Tibial nerve (tissue), 4 donors: ENCODE results near the gene ENPP4. TPM values are rescaled to one million over a fixed set of nuclear protein-coding genes. Genes with fewer than 3 reads are reported as not detected.

Experiments
- DNase-seq, 2 donors: peaks; one replicate each; pipeline ENCODE4 v3.0.0-alpha.2; 2019; ENCODE audit warnings: low spot score in 2 of 2
- H3K27ac ChIP-seq, 4 donors: fragments of 200-600 bp; sonication (generic) in 3 of 4; one replicate each; pipeline ENCODE4 v1.5.1; 2017 to 2019; ENCODE audit warnings: mild to moderate bottlenecking in 1 of 4
- H3K27me3 ChIP-seq, 2 donors: fragments of 200-600 bp; sonication (generic) in 1 of 2; one replicate each; pipeline versions ENCODE4 v1.5.1 to v1.6.0; 2017 to 2019
- H3K36me3 ChIP-seq, 3 donors: fragments of 200-600 bp; sonication (generic); one replicate each; pipeline ENCODE4 v1.5.1; 2018 to 2019
- H3K4me1 ChIP-seq, 4 donors: fragments of 200-600 bp; sonication (generic) in 3 of 4; one replicate each; pipeline ENCODE4 v1.5.1; 2017 to 2019
- H3K4me3 ChIP-seq, 4 donors: fragments of 200-600 bp; sonication (generic) in 3 of 4; one replicate each; pipeline ENCODE4 v1.5.1; 2017 to 2019; ENCODE audit warnings: mild to moderate bottlenecking in 1 of 4, moderate library complexity in 1 of 4
- H3K9me3 ChIP-seq, 4 donors: fragments of 200-600 bp; sonication (generic) in 3 of 4; one replicate each; pipeline ENCODE4 v1.5.1; 2017 to 2019
- EP300 ChIP-seq, 2 donors: sonication (generic); formaldehyde crosslinking; IDR thresholded peaks; one replicate each; pipeline ENCODE4 v1.6.1; 2017; ENCODE audit warnings: antibody characterized with exemption in 2 of 2, mild to moderate bottlenecking in 1 of 2
- POLR2A ChIP-seq, 2 donors: fragments of 450-650 bp; IDR thresholded peaks; one replicate each; pipeline ENCODE4 v1.6.1; 2017; ENCODE audit warnings: antibody characterized with exemption in 2 of 2, mild to moderate bottlenecking in 2 of 2, moderate library complexity in 2 of 2
- WGBS, 2 donors: methylation state at CpG; one replicate each; pipeline ENCODE4 v1.1.5; 2018; 5-methylcytosine and 5-hydroxymethylcytosine counted together
- total RNA-seq, 4 donors: library from RNA; depleted of rRNA; stranded (reverse); fragments of >200 nt; gene quantifications; one replicate each; pipeline ENCODE4 v1.1.0, GENCODE V29; 2016
- TF ChIP-seq, protein P1 (sequence below), 5 experiments: fragments of 200-600 bp in 3 of 5; fragments of 450-650 bp in 2 of 5; sonication (generic) in 3 of 5; IDR thresholded peaks; one replicate each; pipeline ENCODE4 v1.5.1; 2016 to 2019; ENCODE audit warnings: antibody characterized with exemption in 5 of 5, mild to moderate bottlenecking in 3 of 5, moderate library complexity in 2 of 5

ENPP4 gene
- total RNA-seq, 4 donors from 2014 or later: 13.8 to 22.0 (median 18.9) TPM

DNA sequence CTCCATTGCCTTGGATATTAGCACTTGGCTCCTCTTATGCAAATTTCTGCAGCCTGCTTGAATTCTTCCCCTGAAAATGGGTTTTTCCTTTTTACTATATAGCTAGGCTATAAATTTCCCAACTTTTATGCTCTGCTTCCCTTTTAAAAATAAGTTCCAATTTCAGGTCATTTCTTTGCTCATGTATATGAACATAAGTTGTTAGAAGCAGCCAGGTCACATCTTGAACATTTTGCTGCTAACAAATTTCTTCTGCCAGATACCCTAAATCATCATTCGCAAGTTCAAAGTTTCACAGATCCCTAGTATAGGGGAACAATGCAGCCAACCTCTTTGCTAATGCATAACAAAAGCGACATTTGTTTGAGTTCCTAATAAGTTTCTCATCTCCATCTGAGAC lies 34.5 kb upstream of the ENPP4 start:
- Histone ChIP-seq H3K36me3 (no peaks in the 10 kb centered on the region), H3K4me3 (no peak overlapping the region), H3K27ac (no peak overlapping the region), H3K4me1 (peaks cover 0 to 12% (median 0%) of the 10 kb centered on the region in 4 donors), H3K27me3 (no peaks in the 10 kb centered on the region), H3K9me3 (peaks cover 0 to 19% (median 2%) of the 10 kb centered on the region in 4 donors)
- no peak for DNase-seq
- 97 to 100% methylated on average over 2 of the region's 2 CpGs for WGBS, 2 donors
- TF ChIP-seq POLR2A (IDR thresholded peaks at IDR 0.05) (no peak), EP300 (IDR thresholded peaks at IDR 0.05) (no peak)
- TF ChIP-seq, protein P1, sequence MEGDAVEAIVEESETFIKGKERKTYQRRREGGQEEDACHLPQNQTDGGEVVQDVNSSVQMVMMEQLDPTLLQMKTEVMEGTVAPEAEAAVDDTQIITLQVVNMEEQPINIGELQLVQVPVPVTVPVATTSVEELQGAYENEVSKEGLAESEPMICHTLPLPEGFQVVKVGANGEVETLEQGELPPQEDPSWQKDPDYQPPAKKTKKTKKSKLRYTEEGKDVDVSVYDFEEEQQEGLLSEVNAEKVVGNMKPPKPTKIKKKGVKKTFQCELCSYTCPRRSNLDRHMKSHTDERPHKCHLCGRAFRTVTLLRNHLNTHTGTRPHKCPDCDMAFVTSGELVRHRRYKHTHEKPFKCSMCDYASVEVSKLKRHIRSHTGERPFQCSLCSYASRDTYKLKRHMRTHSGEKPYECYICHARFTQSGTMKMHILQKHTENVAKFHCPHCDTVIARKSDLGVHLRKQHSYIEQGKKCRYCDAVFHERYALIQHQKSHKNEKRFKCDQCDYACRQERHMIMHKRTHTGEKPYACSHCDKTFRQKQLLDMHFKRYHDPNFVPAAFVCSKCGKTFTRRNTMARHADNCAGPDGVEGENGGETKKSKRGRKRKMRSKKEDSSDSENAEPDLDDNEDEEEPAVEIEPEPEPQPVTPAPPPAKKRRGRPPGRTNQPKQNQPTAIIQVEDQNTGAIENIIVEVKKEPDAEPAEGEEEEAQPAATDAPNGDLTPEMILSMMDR (IDR thresholded peaks at IDR 0.05): no peak

DNA sequence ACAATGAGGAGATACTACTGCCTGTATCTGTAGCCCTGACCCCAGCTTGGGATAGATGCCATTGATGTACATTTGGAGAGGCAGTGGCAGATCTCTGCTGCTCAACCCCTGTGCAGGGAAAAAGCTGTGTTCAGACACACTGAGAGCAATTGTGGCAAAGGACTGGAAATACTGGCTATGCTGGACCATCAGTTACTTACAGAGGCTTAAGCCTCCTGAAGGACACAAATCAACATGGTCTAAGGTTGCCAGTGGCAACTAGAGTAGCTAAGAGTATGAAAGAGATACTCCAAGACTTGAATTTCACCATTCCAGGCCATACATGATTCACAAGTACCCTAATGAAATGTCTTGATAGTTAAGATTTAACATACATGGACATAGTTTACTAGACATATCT lies 32.4 kb upstream of the ENPP4 start:
- H3K9me3 ChIP-seq: peaks cover 0 to 19% (median 2%) of the 10 kb centered on the region in 4 donors
- H3K4me3 ChIP-seq: no peak overlapping the region
- TF ChIP-seq EP300 (IDR thresholded peaks at IDR 0.05): no peak
- no peak for TF ChIP-seq POLR2A (IDR thresholded peaks at IDR 0.05)
- TF ChIP-seq, protein P1 (IDR thresholded peaks at IDR 0.05): no peak
- H3K36me3 ChIP-seq: no peaks in the 10 kb centered on the region
- no peaks in the 10 kb centered on the region for H3K27me3 ChIP-seq
- H3K27ac ChIP-seq: no peak overlapping the region
- no peak for DNase-seq
- H3K4me1 ChIP-seq: peaks cover 0 to 12% (median 0%) of the 10 kb centered on the region in 4 donors

DNA sequence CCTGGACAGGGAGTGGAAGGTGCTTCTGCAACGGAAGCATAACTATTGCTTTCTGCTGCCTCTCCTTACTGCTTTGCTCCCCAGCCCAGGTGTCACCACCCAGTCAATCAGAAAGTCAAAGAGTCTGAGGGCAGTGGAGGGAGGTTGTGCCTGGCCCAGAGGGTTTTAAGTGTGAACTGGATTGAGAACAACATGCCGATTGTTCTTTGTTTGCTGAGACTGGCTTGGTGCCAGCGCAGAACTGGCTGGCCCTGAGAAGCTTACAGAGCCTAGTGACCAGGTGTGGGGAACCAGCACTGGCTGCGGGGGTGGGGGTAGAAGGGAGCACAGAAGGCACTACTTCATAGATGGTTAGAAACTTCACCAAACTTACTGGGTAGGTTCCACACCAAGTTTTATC lies 31.1 kb upstream of the ENPP4 start:
- Histone ChIP-seq H3K27ac (no peak overlapping the region), H3K4me3 (no peak overlapping the region), H3K4me1 (peaks cover 0 to 14% (median 0%) of the 10 kb centered on the region in 4 donors), H3K9me3 (peaks cover 0 to 19% (median 2%) of the 10 kb centered on the region in 4 donors), H3K27me3 (no peaks in the 10 kb centered on the region), H3K36me3 (no peaks in the 10 kb centered on the region)
- no peak for DNase-seq
- 31 to 32% methylated on average over 4 of the region's 4 CpGs for WGBS, 2 donors
- no peak for TF ChIP-seq POLR2A (IDR thresholded peaks at IDR 0.05)

DNA sequence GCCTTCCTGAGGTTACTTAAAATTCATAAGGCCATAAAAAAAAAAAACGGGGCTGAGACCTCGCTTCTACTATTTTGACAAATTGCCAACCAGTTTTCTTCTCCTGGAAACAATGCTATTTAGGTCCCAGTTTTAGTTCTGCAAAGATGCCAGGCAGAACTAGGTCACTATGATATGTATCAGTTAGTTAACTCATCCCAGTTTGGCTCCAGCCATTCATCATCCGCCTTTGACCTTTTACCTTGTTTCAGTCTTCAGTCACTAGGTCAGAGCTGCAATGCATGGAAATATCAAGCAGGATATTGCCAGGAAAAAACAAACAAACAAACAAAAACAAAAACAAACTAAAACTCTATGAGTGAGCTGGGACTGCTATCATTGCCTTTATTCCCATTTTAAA lies 29.8 kb upstream of the ENPP4 start:
- Histone ChIP-seq H3K27me3 (no peaks in the 10 kb centered on the region), H3K9me3 (peaks cover 0 to 11% (median 2%) of the 10 kb centered on the region in 4 donors), H3K36me3 (no peaks in the 10 kb centered on the region), H3K27ac (no peak overlapping the region), H3K4me3 (no peak overlapping the region), H3K4me1 (peaks cover 0 to 17% (median 0%) of the 10 kb centered on the region in 4 donors)
- TF ChIP-seq POLR2A (IDR thresholded peaks at IDR 0.05) (no peak), EP300 (IDR thresholded peaks at IDR 0.05) (no peak)
- TF ChIP-seq, protein P1 (IDR thresholded peaks at IDR 0.05): no peak
- WGBS, 2 donors: 46 to 52% methylated on average over 3 of the region's 3 CpGs
- DNase-seq: no peak

DNA sequence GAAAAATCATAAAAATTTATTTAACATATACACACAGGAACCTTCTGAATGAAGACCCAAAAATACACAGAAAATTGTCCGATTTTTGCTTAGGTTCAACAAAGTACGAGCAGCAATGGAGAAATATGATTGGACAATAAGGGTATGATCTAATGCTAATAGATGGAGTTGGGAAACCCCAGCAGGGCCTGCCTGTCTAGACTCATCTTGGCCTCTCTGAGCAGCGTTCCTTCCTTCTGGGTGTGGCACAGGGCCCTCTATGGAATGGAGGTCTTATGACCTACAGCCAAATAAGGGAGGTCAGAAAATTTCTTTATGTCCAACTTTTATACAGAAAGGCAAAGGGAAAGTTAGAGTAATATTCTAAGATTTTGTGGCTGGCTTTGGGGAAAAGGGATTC lies 27.7 kb upstream of the ENPP4 start:
- 76 to 81% methylated on average over 3 of the region's 3 CpGs for WGBS, 2 donors
- H3K27ac ChIP-seq: no peak overlapping the region
- H3K4me1 ChIP-seq: peaks cover 0 to 17% (median 0%) of the 10 kb centered on the region in 4 donors
- peaks cover 0 to 2% (median 0%) of the 10 kb centered on the region in 4 donors for H3K9me3 ChIP-seq
- DNase-seq: no peak
- H3K36me3 ChIP-seq: no peaks in the 10 kb centered on the region
- TF ChIP-seq, protein P1 (IDR thresholded peaks at IDR 0.05): no peak
- no peak overlapping the region for H3K4me3 ChIP-seq
- H3K27me3 ChIP-seq: no peaks in the 10 kb centered on the region
